GM23338 (cell line): Measurements from ENCODE around the gene PDE1C. TPM values are rescaled to one million over a fixed set of nuclear protein-coding genes. Genes with fewer than 3 reads are reported as not detected.

Source experiments
- ATAC-seq: fragments of 200-7000 bp; cut with Tn5 transposase; 3 replicates; pipeline ENCODE4 v1.9.1; 2020
- DNase-seq: peaks from one replicate; pipeline ENCODE4 v3.0.0-alpha.2; 2015; ENCODE audit warnings: low spot score
- H2AFZ ChIP-seq: fragments of 200-600 bp; sonication (generic); 2 replicates; pipeline ENCODE4 v1.8.0; 2016; ENCODE audit warnings: antibody characterized with exemption, mild to moderate bottlenecking, moderate library complexity
- H3F3A ChIP-seq: fragments of 200-600 bp; sonication (generic); replicated peaks from 2 replicates; pipeline ENCODE4 v1.8.0; 2017; ENCODE audit warnings: antibody characterized with exemption, mixed run types, low read depth
- H3K27ac ChIP-seq: fragments of 200-600 bp; sonication (generic); 2 replicates; pipeline ENCODE4 v1.6.1; 2016; ENCODE audit warnings: low read depth
- H3K27me3 ChIP-seq: fragments of 200-600 bp; sonication (generic); 2 replicates; pipeline ENCODE4 v1.8.0; 2016; ENCODE audit warnings: mild to moderate bottlenecking, mixed run types, moderate library complexity; ENCODE audit not compliant: insufficient read depth
- H3K36me3 ChIP-seq: fragments of 200-600 bp; sonication (generic); 2 replicates; pipeline ENCODE4 v1.8.0; 2016; ENCODE audit warnings: mild to moderate bottlenecking; ENCODE audit not compliant: insufficient read depth
- H3K4me1 ChIP-seq: fragments of 200-600 bp; sonication (generic); 2 replicates; pipeline ENCODE4 v1.8.0; 2016; ENCODE audit warnings: mild to moderate bottlenecking, moderate library complexity; ENCODE audit not compliant: insufficient read depth
- H3K4me2 ChIP-seq: fragments of 200-600 bp; sonication (generic); 2 replicates; pipeline ENCODE4 v1.7.1; 2017; ENCODE audit warnings: mixed run types
- H3K4me3 ChIP-seq: fragments of 200-600 bp; sonication (generic); 2 replicates; pipeline ENCODE4 v1.6.1; 2016; ENCODE audit warnings: mixed run types
- H3K79me2 ChIP-seq: fragments of 200-600 bp; sonication (generic); replicated peaks from 2 replicates; pipeline ENCODE4 v1.8.0; 2017; ENCODE audit warnings: mild to moderate bottlenecking; ENCODE audit not compliant: insufficient read depth
- H3K9me2 ChIP-seq: fragments of 200-600 bp; sonication (generic); 2 replicates; pipeline ENCODE4 v1.8.0; 2017; ENCODE audit not compliant: insufficient read depth
- H4K20me1 ChIP-seq: fragments of 200-600 bp; sonication (generic); replicated peaks from 2 replicates; pipeline ENCODE4 v1.8.0; 2017; ENCODE audit warnings: mild to moderate bottlenecking; ENCODE audit not compliant: insufficient read depth
- H3K27ac Mint-ChIP-seq: 2 replicates; pipeline ENCODE4 v1.8.0; 2020; ENCODE audit warnings: inconsistent platforms, mild to moderate bottlenecking, moderate library complexity, mixed read lengths
- H3K27me3 Mint-ChIP-seq: 3 replicates; pipeline ENCODE4 v1.8.0; 2022; ENCODE audit warnings: low read depth, mild to moderate bottlenecking, moderate library complexity, mixed read lengths, inconsistent platforms; ENCODE audit not compliant: insufficient read depth, poor library complexity
- H3K36me3 Mint-ChIP-seq: 3 replicates; pipeline ENCODE4 v1.8.0; 2021; ENCODE audit warnings: low read depth, mild to moderate bottlenecking, inconsistent platforms, moderate library complexity, mixed read lengths
- H3K4me1 Mint-ChIP-seq: 3 replicates; pipeline ENCODE4 v1.8.0; 2020; ENCODE audit warnings: mild to moderate bottlenecking, inconsistent platforms, mixed read lengths
- H3K4me3 Mint-ChIP-seq: 3 replicates; pipeline ENCODE4 v1.8.0; 2021; ENCODE audit warnings: moderate library complexity, mild to moderate bottlenecking, inconsistent platforms, mixed read lengths
- H3K9me3 Mint-ChIP-seq: 3 replicates; pipeline ENCODE4 v1.8.0; 2020; ENCODE audit warnings: moderate library complexity, mild to moderate bottlenecking, inconsistent platforms, mixed read lengths
- CTCF ChIP-seq, 2 experiments: fragments of 200-600 bp in 1 of 2; sonication (generic) in 1 of 2; conservative IDR thresholded peaks; 2 replicates each; pipeline versions ENCODE4 v1.5.1 to v1.6.1; 2016 to 2017; ENCODE audit warnings: antibody characterized with exemption in 2 of 2, low read depth in 2 of 2, mild to moderate bottlenecking in 2 of 2, moderate library complexity in 1 of 2
- JUNB ChIP-seq: IDR thresholded peaks from one replicate; pipeline ENCODE4 v1.6.1; 2016; ENCODE audit warnings: antibody characterized with exemption; ENCODE audit not compliant: unreplicated experiment
- NANOG ChIP-seq: IDR thresholded peaks from 2 replicates; pipeline ENCODE4 v1.6.1; 2016; ENCODE audit warnings: antibody characterized with exemption, borderline replicate concordance
- POLR2AphosphoS5 ChIP-seq: IDR thresholded peaks from 2 replicates; pipeline ENCODE4 v1.6.1; 2016; ENCODE audit warnings: antibody characterized with exemption, low read depth
- REST ChIP-seq: IDR thresholded peaks from one replicate; pipeline ENCODE4 v1.6.1; 2018; ENCODE audit warnings: antibody characterized with exemption; ENCODE audit not compliant: unreplicated experiment
- STAT1 ChIP-seq: IDR thresholded peaks from one replicate; pipeline ENCODE4 v1.6.1; 2016; ENCODE audit warnings: antibody characterized with exemption; ENCODE audit not compliant: unreplicated experiment
- ZNF114 ChIP-seq: fragments of 250-450 bp; sonication (Bioruptor Pico); IDR thresholded peaks from 2 replicates; pipeline ENCODE4 v1.5.0; 2020; ENCODE audit warnings: mild to moderate bottlenecking, moderate library complexity
- ZNF331 ChIP-seq: fragments of 250-450 bp; sonication (Bioruptor Pico); IDR thresholded peaks from 2 replicates; pipeline ENCODE4 v1.5.0; 2020; ENCODE audit warnings: low read depth, mild to moderate bottlenecking, moderate library complexity
- ZNF462 ChIP-seq: fragments of 250-450 bp; sonication (Bioruptor Pico); IDR thresholded peaks from 2 replicates; pipeline ENCODE4 v1.5.0; 2020; ENCODE audit warnings: mild to moderate bottlenecking, moderate library complexity
- polyA plus RNA-seq: library from polyadenylated mRNA; unstranded; fragments of >200 nt; fragmentation: Nextera tagmentation; extraction: Ambion mirVana; gene quantifications from 2 replicates; pipeline ENCODE4 v1.2.1, GENCODE V29; 2016
- total RNA-seq: library from RNA; depleted of rRNA; stranded (reverse); fragments of >200 nt; shearing (Covaris generic); gene quantifications from 2 replicates; pipeline ENCODE4 v1.2.3, GENCODE V29; 2014

The PDE1C gene
- total and polyA plus RNA-seq, 2 experiments from 2014 or later: 0.28 TPM; not detected in 1

GRCh38 chr7:31950091-31950755 is 120.0 kb downstream of the PDE1C start:
- Mint-ChIP-seq H3K27ac (no peak overlapping the region), H3K4me1 (no peaks in the 10 kb centered on the region), H3K36me3 (peaks cover 7% of the 10 kb centered on the region; the same call in 2 of the 3 replicates), H3K27me3 (no peaks in the 10 kb centered on the region), H3K4me3 (no peak overlapping the region), H3K9me3 (peaks cover 16% of the 10 kb centered on the region)
- H3K4me3 ChIP-seq: no peak overlapping the region
- TF ChIP-seq ZNF331 (CRISPR knock-in tag) (no peak), STAT1 (no peak), ZNF462 (no peak), CTCF (conservative IDR thresholded peaks at IDR 0.05; ENCODE audit: low read depth in 2 of 2) (no peak), JUNB (no peak), ZNF114 (CRISPR knock-in tag) (no peak), REST (no peak), NANOG (no peak), POLR2AphosphoS5 (no peak)
- H3K36me3 ChIP-seq: no peaks in the 10 kb centered on the region
- H3K27me3 ChIP-seq: no peaks in the 10 kb centered on the region
- DNase-seq: no peak
- H2AFZ ChIP-seq: no peak overlapping the region
- ATAC-seq: no peak
- H3K4me1 ChIP-seq: no peaks in the 10 kb centered on the region
- H3K79me2 ChIP-seq: no peaks in the 10 kb centered on the region
- no peak overlapping the region for H3K27ac ChIP-seq
- H4K20me1 ChIP-seq: no peaks in the 10 kb centered on the region
- H3K4me2 ChIP-seq: no peak overlapping the region
- H3K9me2 ChIP-seq: peaks cover 3% of the 10 kb centered on the region; the same call in 1 of the 2 replicates
- no peaks in the 10 kb centered on the region for H3F3A ChIP-seq
